GM12801 (cell line): ENCODE measurements around the gene C1QL1.

Experiments
- CTCF ChIP-seq: IDR thresholded peaks from one replicate; pipeline ENCODE4 v1.5.1; 2011; ENCODE audit warnings: control low read depth; ENCODE audit not compliant: insufficient read length; ENCODE audit errors: extremely low read depth

Gene C1QL1

GRCh38 chr17:44967907-44968224, 237 bp downstream of the C1QL1 start:
- TF ChIP-seq CTCF: no peak

GRCh38 chr17:44967026-44967906, 837 bp downstream of the C1QL1 start:
- TF ChIP-seq CTCF: no peak

GRCh38 chr17:44966348-44967025, 1.6 kb downstream of the C1QL1 start:
- TF ChIP-seq CTCF: no peak

GRCh38 chr17:44965481-44966234, 2.4 kb downstream of the C1QL1 start:
- TF ChIP-seq CTCF: no peak

- no peak for TF ChIP-seq CTCF
These were observed 6.2 kb downstream of the C1QL1 start for GRCh38 chr17:44961921-44962350.

- no peak for TF ChIP-seq CTCF
These were observed 7.4 kb downstream of the C1QL1 start for GRCh38 chr17:44960691-44961090.

- no peak for TF ChIP-seq CTCF
These were observed 8.1 kb downstream of the C1QL1 start for GRCh38 chr17:44959821-44960531.
